GM18498 (cell line): ENCODE data around the gene BAK1.
"Not testable (repeated sequence)": the region's sequence is repeated elsewhere in the genome, so short reads cannot be mapped to it uniquely, and the experiment has no call there.

ENCODE experiments used
- ATAC-seq: cut with Tn5 transposase; IDR thresholded peaks from one replicate; pipeline ENCODE4 v1.9.1; 2021; ENCODE audit warnings: mild to moderate bottlenecking, moderate library complexity; ENCODE audit not compliant: unreplicated experiment

Gene BAK1

DNA sequence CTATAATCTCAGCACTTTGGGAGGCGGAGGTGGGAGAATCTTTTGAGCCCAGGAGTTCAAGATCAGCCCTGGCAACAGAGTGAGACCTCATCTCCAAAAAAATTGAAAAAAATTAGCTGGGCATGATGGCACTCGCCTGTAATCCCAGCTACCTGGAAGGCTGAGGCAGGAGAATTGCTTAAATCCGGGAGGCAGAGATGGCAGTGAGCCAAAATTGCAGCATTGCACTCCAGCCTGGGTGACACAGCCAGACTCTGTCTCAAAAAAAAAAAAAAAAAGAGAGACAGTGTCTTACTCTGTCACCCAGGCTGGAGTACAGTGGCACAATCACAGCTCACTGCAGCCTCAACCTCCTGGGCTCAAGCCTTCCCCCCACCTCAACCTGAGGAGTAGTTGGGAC lies 27.2 kb downstream of the BAK1 start:
- ATAC-seq, result not testable (repeated sequence)

DNA sequence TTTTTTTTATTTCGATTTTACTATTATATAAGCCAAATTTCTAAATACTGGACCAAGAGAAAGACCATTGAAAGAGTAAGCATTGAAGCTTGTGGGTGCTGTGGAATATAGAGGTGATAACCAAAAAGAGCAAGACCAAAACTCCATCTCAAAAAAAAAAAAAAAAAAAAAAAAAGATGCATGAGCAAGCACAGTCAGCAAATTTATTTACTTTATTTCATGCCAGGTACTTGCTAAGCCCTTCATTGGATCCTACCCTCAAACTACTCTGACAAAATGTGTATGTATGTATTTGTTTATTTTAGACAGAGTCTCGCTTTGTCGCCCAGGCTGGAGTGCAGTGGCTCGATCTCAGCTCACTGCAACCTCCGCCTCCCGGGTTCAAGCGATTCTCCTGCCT lies 27.8 kb downstream of the BAK1 start:
- no peak for ATAC-seq

DNA sequence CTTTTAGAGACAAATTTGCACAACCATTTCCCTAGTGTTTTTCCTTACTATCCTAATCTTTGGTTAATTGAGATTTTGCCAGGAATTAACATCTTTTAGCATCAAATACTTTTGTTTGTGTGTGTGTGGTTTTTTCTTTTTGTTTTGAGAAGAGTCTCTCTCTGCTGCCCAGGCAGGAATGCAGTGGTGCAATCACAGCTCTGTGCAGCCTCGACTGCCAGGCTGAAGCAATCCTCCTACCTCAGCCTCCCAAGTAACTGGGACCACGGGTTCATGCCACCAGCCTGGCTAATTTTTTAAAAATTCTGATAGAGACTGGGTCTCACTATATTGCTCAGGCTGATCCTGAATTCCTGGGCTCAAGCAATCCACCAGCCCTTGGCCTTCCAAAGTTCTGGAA lies 28.5 kb downstream of the BAK1 start:
- ATAC-seq, result no peak

DNA sequence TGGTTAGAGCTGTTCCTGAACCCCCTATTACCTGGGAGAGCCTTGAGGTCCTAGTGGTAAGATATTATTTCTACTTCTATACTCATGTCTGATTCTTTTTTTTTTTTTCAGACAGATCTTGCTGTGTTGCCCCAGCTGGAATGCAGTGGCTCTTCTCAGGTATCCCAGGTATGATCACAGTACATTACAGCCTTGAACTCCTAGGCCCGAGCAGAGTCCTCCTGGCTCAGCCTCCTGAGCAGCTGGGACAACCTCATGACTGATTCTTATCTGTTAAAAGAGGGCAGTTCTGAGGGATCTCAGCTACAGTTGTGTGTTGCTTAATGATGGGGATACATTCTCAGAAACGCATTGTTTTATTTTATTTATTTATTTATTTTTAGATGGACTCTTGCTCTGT lies 30.2 kb downstream of the BAK1 start:
- no peak for ATAC-seq

DNA sequence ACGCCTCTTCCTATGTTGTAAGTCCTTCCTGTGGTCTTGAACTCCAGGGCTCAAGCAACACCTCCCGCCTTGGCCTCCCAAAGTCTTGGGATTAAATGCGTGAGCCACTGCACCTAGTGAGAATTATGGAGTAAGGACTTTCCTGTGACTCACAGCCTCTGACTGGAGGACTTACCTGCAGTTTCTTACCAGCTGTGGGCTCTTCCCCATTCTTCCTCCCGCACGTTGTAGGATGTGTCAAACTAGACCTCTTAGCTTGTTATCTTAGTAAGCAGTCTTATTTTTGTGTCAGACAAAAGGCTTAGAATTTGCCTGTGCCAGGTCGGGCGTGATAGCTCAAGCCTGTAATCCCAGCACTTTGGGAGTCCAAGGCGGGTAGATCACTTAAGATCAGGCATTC lies 30.9 kb downstream of the BAK1 start:
- ATAC-seq, result no peak

DNA sequence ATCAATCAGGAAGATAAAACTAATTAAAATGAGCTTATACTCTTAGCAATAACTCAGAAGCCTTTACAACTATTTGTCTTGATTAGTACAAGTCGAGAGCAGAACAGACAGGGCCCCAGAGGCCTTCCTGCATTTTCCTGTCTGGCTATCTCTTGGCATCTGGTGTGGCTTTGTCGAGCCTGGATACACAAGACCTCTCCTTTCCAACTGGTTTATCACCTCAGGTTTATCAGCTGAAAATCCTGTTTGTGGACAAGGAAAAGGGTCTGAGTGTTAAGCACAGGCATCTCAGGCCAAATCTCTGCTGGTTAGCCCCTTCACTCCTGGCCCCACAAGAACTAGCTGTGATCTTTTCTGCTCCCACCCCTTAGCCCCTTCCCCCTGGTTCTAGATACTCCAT lies 32.6 kb downstream of the BAK1 start:
- ATAC-seq, result no peak

DNA sequence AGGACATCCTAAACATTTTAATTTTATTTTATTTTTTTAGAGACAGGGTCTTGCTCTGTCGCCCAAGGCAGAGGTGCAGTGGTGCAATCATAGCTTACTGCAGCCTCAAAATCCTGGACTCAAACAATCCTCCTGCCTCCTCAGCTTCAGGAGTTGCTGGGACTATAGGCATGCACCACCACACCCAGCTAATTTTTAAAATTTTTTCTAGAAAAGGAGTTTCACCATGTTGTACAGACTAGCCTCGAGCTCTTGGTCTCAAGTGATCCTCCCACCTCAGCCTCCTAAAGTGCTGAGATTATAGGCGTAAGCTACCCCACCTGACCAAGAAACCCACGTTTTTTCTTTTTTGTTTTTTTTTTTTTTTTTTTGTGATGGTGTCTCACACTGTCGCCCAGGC lies 33.3 kb downstream of the BAK1 start:
- ATAC-seq, result no peak

DNA sequence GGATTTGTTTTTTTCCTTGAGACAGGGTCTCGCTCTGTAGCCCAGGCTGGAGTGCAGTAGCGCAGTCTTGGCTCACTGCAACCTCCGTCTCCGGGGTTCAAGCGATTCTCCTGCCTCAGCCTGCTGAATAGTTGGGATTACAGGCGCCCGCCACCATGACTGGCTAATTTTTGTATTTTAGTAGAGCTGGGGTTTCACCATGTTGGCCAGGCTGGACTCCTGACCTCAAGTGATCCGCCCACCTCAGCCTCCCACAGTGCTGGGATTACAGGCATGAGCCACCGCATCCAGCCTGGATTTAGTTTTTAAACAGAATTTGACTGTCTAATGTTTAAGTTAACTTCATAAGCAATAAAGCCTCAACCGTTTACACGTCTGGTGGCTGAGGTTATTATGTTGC lies 34.8 kb downstream of the BAK1 start:
- not testable (repeated sequence) for ATAC-seq

DNA sequence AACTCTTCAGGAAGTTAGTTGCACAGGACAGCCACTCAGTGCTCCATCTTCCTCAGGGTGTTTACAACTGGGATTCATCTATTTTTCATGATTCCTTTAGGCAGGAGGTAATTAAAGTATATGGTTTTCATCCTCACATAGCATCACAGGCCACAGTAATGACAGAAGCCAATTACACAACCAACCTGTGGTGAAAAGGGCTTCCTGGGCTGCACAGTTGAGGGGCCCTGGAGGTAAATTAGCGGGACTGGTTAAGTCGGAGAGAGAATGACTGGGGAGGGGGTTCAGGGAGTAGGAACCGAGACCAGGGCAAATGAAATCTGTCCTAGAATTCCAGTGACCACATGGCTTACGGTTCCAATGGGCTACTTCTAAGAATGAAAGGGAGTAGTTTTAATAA lies 37.0 kb downstream of the BAK1 start:
- no peak for ATAC-seq

DNA sequence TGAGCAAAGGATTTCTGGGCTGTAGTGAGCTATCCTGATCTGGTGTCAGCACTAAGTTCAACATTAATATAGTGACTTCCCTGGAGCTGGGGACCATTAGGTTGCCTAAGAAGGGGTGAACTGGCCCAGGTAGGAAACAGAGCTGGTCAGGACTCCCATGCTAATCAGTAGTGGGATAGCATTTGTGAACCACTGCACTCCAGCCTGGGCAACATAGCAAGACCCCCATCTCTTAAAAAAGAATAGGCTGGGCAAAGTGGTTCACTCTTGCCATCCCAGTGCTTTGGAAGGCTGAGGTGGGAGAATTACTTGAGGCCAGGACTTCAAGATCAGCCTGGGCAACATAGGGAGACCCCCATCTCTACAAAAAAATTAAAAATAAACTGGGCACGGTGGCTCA lies 39.3 kb downstream of the BAK1 start:
- ATAC-seq, result no peak

DNA sequence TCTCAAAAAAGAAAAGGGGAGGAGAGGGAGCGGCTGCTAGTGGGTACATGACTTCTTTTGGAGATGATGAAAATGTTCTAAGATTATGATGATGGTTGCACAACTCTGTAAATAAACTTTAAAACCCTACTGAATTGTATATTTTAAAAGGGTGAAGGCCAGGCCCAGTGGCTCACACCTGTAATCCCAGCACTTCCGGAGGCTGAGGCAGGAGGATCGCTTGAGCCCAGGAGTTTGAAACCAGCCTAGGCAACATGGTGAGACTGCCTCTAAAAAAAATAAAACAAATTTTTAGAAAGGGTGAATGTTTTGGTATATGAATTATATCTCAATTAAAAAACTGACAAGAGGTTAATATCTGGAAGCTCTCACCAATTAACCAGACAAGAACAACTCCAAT lies 45.4 kb downstream of the BAK1 start:
- no peak for ATAC-seq

DNA sequence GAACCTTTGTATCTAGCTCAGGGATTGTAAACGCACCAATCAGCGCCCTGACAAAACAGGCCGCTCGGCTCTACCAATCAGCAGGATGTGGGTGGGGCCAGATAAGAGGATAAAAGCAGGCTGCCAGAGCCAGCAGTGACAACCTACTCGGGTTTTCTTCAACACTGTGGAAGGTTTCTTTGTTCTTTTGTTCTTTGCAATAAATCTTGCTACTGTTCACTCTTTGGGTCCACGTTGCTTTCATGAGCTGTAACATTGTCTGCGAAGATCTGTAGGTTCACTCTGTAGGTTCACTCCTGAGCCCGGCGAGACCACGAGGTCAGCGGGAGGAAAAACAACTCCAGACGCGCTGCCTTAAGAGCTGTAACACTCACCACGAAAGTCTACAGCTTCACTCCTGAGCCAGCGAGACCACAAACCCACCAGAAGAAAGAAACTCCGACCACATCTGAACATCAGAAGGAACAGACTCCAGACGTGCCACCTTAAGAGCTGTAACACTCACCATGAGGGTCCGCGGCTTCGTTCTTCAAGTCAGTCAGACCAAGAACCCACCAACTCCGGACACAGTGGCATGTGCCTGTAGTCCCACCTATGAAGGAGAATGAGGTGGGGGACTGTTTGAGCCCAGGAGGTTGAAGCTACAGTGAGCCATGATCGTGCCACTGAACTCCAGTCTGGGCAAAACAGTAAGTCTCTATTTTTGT lies 46.8 kb downstream of the BAK1 start:
- not testable (repeated sequence) for ATAC-seq

DNA sequence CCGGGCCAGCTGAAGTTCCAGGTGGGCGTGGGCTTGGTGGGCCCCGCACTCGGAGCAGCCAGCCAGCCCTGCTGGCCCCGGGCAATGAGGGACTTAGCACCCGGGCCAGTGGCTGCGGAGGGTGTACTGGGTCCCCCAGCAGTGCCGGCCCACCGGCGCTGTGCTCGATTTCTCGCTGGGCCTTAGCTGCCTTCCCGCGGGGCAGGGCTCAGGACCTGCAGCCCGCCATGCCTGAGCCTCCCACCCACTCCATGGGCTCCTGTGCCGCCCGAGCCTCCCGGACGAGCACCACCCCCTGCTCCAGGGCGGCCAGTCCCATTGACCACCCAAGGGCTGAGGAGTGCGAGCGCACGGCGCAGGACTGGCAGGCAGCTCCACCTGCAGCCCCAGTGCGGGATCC lies 47.6 kb downstream of the BAK1 start:
- not testable (repeated sequence) for ATAC-seq

DNA sequence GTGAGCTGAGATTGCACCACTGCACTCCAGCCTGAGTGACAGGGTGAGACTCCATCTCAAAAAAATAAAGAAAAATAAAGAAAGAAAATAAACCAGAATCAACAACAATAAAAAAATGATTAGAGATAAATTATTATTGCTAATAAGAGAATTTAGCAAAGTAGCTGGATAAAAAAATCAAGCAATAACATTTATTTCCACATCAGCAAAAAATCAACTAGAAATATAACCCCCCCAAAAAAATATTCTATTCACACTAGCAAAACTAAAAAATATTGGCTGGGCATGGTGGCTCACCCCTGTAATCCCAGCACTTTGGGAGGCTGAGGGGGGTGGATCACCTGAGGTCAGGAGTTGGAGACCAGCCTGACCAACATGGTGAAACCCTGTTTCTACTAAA lies 49.5 kb downstream of the BAK1 start:
- ATAC-seq, result not testable (repeated sequence)
